GM18499 (cell line): ENCODE results near the gene MS4A4A.
"Not testable (repeated sequence)": the region's sequence is repeated elsewhere in the genome, so short reads cannot be mapped to it uniquely, and the experiment has no call there.

Experiments used
- ATAC-seq: cut with Tn5 transposase; IDR thresholded peaks from one replicate; pipeline ENCODE4 v1.9.1; 2021; ENCODE audit warnings: moderate number of reproducible peaks; ENCODE audit not compliant: insufficient read depth, unreplicated experiment

The MS4A4A gene

DNA sequence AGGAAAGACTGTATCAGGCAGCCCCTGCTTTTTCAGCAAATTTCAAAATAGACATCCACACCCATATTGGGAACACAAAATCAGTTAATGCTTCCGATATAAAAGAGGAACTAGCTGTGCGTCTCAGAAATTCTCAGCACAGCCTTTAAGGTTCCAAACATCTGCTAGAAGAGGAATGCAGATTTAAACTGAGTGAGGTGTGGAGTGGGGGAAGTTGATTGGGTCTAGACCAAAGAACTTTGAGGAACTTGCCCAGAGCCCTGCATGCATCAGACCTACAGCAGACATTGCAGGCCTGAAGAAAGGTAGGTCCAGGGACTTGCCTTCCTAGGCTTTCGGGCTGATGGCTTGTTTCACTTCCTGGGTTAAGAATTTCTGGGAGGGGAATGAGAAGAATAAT lies at the start of gene MS4A4A:
Gene MS4A4A (plus strand): TSS at position 255 of the 400 bp plus-strand sequence. CDS start 10 bp downstream, at position 265.
- ATAC-seq = no peak

DNA sequence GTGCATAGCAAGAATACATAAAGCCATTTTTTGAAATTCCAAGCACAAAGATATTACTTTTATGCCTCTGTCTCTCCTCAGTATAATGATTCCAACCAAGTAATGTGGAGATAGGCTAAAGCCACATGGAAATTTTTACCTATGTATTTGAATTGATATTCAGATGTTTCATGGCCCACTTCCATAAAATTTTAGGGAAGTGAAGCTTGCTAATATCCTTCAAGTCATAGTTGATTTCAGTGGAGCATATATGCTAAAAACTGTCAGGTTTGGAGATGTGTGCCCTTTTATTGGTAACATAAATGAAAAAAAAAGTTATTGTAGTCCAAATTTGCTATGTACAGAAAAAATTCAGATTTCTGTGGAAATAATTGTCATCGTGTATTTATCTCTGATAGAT lies 49.8 kb upstream of the MS4A4A start:
- no peak for ATAC-seq

DNA sequence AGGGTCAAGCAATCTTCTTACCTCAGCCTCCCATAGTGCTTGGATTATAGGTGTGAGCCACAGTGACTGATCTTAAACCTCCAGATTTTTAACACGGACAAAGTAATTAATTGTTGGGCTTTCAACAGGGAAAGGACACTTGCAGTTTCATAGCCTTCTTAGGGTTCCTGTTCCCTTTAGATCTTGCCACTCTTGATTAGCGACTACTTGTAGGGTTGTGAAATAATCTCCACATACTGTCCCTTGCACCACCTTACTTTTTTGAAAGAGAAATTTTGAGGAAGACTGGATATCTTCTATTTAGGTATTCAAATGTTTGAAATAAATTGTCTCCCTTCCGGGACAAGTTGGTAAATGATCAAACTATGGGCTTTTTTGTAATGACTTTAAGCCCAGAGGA lies 45.1 kb upstream of the MS4A4A start:
- ATAC-seq = no peak

GRCh38 chr11:60240662-60241061 lies 39.8 kb upstream of the MS4A4A start:
- ATAC-seq = no peak

DNA sequence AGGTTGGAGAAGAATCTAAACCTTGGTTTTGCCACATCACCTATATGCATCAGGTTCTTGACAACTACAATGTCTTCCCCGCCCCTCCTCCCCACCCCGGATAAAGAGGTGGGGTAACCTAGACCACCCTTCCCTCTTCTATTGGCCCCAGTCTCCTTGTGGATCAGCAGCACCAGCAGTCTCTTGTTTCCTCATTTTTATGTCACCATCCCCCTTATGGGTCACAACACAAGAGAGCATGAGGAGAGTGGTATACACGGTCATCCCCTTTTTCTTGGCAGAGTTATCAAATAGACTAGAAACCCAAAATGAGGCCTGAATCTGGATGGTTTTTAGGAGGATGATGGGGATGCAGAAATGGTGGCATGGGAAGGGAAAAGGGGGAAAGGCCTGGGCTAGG lies 38.7 kb upstream of the MS4A4A start:
- ATAC-seq = no peak

DNA sequence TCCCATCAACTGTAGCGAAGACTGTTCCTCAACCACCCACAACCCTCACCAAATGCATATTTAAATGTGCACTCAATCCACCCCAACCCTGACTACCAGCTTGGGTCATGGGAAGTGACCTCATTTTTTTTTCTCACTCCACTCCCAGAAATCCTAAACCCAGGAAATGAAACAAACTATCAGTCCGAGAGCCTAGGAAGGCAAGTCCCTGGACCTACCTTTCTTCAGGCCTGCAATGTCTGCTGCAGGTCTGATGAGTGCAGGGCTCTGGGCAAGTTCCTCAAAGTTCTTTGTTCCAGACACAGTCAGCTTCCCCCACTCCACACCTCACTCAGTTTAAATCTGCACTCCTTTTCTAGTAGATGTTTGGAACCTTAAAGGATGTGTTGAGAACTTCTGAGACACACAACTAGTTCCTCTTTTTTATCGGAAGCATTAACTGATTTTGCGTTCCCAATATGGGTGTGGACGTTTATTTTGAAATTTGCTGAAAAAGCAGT lies 37.7 kb upstream of the MS4A4A start, which contains the start of gene MS4A4E:
Gene MS4A4E (minus strand): TSS at position 398 of the 500 bp plus-strand sequence. CDS start 13,082 bp downstream, outside the sequence.
- ATAC-seq = no peak

- ATAC-seq = no peak
These were observed 28.8 kb upstream of the MS4A4A start for GRCh38 chr11:60251485-60252212.

GRCh38 chr11:60252213-60253108 lies 28.0 kb upstream of the MS4A4A start:
- no peak for ATAC-seq

DNA sequence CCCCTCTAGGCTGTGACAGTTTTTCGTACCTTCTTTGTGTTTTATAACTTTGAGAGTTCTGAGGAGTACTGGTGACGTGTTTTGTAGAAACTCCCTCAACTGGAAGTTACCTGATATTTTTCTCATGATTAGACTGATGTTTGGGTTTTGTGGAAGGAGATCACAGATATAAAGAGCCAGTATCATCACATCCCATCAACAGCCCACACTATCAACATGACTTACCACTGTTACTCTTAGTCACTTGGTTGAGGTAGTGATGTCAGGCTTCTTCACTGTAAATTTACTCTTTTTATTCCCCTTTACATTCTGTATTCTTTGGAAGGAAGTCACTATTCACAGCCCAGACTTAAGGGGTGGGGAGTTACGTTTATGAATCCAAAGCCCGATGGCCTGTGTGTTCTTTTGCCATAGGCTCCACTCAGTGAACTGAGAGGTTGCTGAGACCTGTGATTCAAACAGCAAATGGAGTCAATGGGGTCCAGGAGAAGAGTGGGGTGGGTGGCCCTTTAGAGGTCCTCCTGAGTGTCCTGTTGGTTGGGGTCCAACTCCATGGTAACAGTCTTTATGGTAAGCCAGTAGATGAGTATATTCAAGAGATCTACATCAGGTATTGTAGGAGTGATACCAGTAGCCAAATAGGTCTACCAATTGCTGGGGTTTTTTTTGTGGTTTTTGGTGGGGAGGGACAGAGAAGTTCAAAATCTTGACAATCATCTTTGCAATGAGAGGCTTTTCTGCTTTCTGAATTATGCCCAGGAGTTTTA lies 22.3 kb upstream of the MS4A4A start:
- ATAC-seq = no peak

DNA sequence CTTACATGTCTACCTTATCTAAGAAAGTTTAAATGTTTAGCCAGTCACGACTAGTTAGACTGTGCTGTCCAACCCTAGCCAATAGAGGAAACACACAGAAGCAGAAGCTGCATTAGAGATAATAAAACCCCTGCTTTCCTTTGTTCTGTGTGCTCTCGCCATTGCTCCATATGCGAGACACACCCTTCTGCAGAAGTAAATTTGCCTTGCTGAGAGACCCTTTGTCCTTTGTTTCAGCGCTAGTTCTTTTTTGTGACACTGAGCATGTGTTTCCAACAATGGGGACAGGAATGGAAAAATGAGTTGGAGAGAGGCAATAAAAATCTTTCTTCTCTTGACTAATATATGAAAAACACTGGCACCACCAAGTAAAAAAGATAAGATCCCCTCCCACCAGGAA lies 19.5 kb upstream of the MS4A4A start:
- no peak for ATAC-seq

- ATAC-seq = no peak
These were observed 17.1 kb upstream of the MS4A4A start for GRCh38 chr11:60263402-60263801.

DNA sequence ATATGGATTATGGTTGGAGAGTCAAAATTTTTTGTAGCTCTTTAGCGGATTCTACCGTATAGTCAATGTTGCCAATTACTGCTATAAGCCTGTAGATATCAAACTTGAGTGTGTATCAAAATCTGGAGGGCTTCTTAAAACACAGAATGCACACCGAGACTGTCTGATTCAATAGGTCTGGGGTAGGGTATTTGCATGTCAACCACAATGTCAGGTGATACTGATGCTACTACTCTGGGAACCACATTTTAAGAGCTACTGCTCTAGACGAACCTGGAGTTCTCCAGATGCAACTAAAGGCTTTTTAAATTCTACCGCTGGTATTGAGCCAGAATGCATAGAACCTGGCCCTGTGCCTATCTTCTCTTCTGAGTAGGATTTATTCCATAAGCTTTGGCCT lies 15.8 kb upstream of the MS4A4A start:
- ATAC-seq = no peak

GRCh38 chr11:60265373-60266214 lies 14.9 kb upstream of the MS4A4A start:
- ATAC-seq = no peak

GRCh38 chr11:60274416-60274815 lies 6.0 kb upstream of the MS4A4A start:
- ATAC-seq = no peak

DNA sequence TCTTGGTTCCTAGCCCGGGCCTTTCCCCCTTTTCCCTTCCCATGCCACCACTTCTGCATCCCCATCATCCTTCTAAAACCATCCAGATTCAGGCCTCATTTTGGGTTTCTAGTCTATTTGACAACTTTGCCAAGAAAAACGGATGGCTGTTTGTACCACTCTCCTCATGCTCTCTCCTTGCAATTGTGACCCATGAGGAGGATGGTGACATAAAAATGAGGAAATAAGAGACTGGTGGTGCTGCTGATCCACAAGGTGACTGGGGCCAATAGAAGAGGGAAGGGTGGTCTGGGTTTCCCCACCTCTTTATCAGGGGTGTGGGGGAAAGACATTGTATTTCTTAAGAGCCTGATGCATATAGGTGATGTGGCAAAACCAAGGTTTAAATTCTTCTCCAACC lies 1.0 kb downstream of the MS4A4A start:
- ATAC-seq = no peak

DNA sequence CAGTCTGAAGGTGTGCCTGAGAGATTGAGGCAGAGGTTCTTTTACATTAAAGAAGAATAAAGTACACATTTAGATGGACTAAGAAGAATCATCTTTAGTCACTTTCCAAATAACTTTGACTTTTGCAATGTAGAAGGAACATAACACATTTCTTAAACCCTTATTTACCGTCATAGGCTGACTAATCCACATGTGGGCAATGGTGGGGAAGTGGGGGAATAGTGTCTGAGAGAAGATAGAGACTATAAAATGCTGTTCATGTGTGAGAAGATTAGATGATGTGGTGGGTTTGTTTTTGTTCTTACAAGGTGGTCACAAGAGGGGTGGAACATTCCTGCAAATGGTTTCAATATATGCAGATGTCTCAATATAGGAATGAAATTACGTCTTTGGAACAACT lies 1.8 kb downstream of the MS4A4A start:
- ATAC-seq = no peak

GRCh38 chr11:60285411-60286126 lies 5.1 kb downstream of the MS4A4A start:
- ATAC-seq = not testable (repeated sequence)

DNA sequence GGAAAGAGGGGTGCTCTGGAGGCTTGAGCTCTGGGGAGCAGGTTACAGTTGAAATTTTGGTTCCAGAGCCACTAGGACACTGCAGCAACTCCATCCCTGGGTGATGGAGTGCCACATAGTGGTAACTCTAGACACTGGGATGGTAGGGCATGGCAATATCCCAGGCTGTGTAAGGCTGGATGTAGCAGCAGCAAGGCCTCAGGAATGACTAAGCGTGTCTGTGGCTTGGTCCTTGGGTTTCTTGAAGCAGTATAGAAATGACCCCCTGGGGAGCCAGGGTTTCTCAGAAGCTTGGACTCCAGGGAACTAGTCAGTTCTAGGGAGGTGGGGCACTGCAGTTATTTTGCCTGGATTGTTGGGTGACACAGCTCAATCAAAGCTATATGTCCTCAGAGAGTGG lies 8.1 kb downstream of the MS4A4A start:
- no peak for ATAC-seq

GRCh38 chr11:60292145-60292544 lies 11.7 kb downstream of the MS4A4A start:
- ATAC-seq = no peak
